Activated CD4-positive, alpha-beta T cell treated with anti-CD3 and anti-CD28 coated beads, Interleukin-2, amount 10 ng/mL, durations not matched to agents 7 days and 5 days (primary cell): ENCODE measurements around the gene HCN3. TPM values are rescaled to one million over a fixed set of nuclear protein-coding genes. Genes with fewer than 3 reads are reported as not detected.
A peak's percentile ranks its signal among the peaks of the same experiment; 100 is the strongest.
"Not testable (repeated sequence)": the region's sequence is repeated elsewhere in the genome, so short reads cannot be mapped to it uniquely, and the experiment has no call there.

Experiments used
- CTCF ChIA-PET: fragments of 350-600 bp; sonication (Branson Sonifier 250); formaldehyde crosslinking; loops from one replicate; lab custom pipeline; 2021; ENCODE audit warnings: antibody characterized with exemption; lab: Charles Lee
- POLR2A ChIA-PET: fragments of 350-600 bp; sonication (Branson Sonifier 250); formaldehyde crosslinking; loops from one replicate; lab custom pipeline; 2021; ENCODE audit warnings: antibody characterized with exemption; lab: Charles Lee
- DNase-seq: peaks from one replicate; pipeline ENCODE4 v3.0.0-alpha.2; 2020
- H3K27ac Mint-ChIP-seq: one replicate; pipeline ENCODE4 v1.8.0; 2021; ENCODE audit warnings: mild to moderate bottlenecking, moderate library complexity, mixed read lengths
- H3K27me3 Mint-ChIP-seq: one replicate; pipeline ENCODE4 v1.8.0; 2021; ENCODE audit warnings: mixed read lengths
- H3K36me3 Mint-ChIP-seq: one replicate; pipeline ENCODE4 v1.8.0; 2021; ENCODE audit warnings: low read depth, mixed read lengths
- H3K4me1 Mint-ChIP-seq: one replicate; pipeline ENCODE4 v1.8.0; 2021; ENCODE audit warnings: mixed read lengths
- H3K4me3 Mint-ChIP-seq: one replicate; pipeline ENCODE4 v1.8.0; 2021; ENCODE audit warnings: mild to moderate bottlenecking, moderate library complexity, mixed read lengths
- H3K9me3 Mint-ChIP-seq: one replicate; pipeline ENCODE4 v1.8.0; 2021; ENCODE audit warnings: mixed read lengths
- total RNA-seq, 2 experiments: library from RNA; stranded (reverse); gene quantifications; one replicate each; pipeline ENCODE4 v1.2.3, GENCODE V29; 2021

Gene HCN3
- total RNA-seq, 2 experiments from 2014 or later: 2.5 to 3.4 TPM

GRCh38 chr1:155245163-155245524 is 32.1 kb upstream of the HCN3 start:
- H3K9me3 Mint-ChIP-seq: no peaks in the 10 kb centered on the region
- CTCF ChIA-PET: interaction anchor here (2.0 to 2.3 kb wide), 2 partner anchors 27 to 78 kb away, joined by 6 to 9 read pairs; partner anchors contain the start of gene CLK2
- H3K4me3 Mint-ChIP-seq: peak overlapping the region; percentile 79
- no peak for DNase-seq
- peaks cover 2% of the 10 kb centered on the region for H3K27me3 Mint-ChIP-seq
- peaks cover 12% of the 10 kb centered on the region for H3K36me3 Mint-ChIP-seq
- POLR2A ChIA-PET: no interaction called here
- H3K4me1 Mint-ChIP-seq: peaks cover 57% of the 10 kb centered on the region
- peak overlapping the region; percentile 94 for H3K27ac Mint-ChIP-seq

- not testable (repeated sequence) for H3K4me3 Mint-ChIP-seq, H3K9me3 Mint-ChIP-seq, DNase-seq, H3K36me3 Mint-ChIP-seq, H3K27me3 Mint-ChIP-seq
- peak overlapping the region; percentile 94 for H3K27ac Mint-ChIP-seq
- peaks cover 52% of the 10 kb centered on the region for H3K4me1 Mint-ChIP-seq
- POLR2A ChIA-PET: interaction anchor here (0.6 kb wide), 2 partner anchors 244 to 507 kb away, joined by 3 read pairs; no protein-coding TSS in a partner anchor
- CTCF ChIA-PET: interaction anchor here (0.6 to 1.1 kb wide), 4 partner anchors 15 to 910 kb away, joined by 3 to 4 read pairs (median 4); no protein-coding TSS in a partner anchor
Observed at GRCh38 chr1:155246796-155247195, 30.5 kb upstream of the HCN3 start.

GRCh38 chr1:155247667-155248553 is 29.4 kb upstream of the HCN3 start:
- CTCF ChIA-PET: interaction anchor here (1.1 to 5.0 kb wide), 4 partner anchors 12 to 75 kb away, joined by 4 to 72 read pairs (median 20); partner anchors contain the start of gene SCAMP3
- H3K9me3 Mint-ChIP-seq: no peaks in the 10 kb centered on the region
- no peak overlapping the region for H3K27ac Mint-ChIP-seq
- H3K4me3 Mint-ChIP-seq: no peak overlapping the region
- DNase-seq: no peak
- H3K4me1 Mint-ChIP-seq: peaks cover 45% of the 10 kb centered on the region
- peaks cover 8% of the 10 kb centered on the region for H3K36me3 Mint-ChIP-seq
- peaks cover 2% of the 10 kb centered on the region for H3K27me3 Mint-ChIP-seq
- POLR2A ChIA-PET: interaction anchor here (0.6 kb wide), 2 partner anchors 243 to 506 kb away, joined by 3 read pairs; no protein-coding TSS in a partner anchor

GRCh38 chr1:155250246-155250632 is 27.0 kb upstream of the HCN3 start:
- H3K27ac Mint-ChIP-seq: peak overlapping the region; percentile 81
- CTCF ChIA-PET: interaction anchor here (0.6 to 5.0 kb wide), 43 partner anchors 10 to 739 kb away, joined by 3 to 72 read pairs (median 5); partner anchors contain the start of genes ARHGEF2, CLK2, FDPS and HCN3

GRCh38 chr1:155250633-155251449 is 26.4 kb upstream of the HCN3 start:
- peak overlapping the region; percentile 64 for H3K4me3 Mint-ChIP-seq
- peak; percentile 97 for DNase-seq
- no peaks in the 10 kb centered on the region for H3K27me3 Mint-ChIP-seq
- peak overlapping the region; percentile 74 for H3K27ac Mint-ChIP-seq
- H3K9me3 Mint-ChIP-seq: no peaks in the 10 kb centered on the region
- ChIA-PET POLR2A (interaction anchor here (0.6 kb wide), 1 partner anchor 14 kb away, joined by 3 read pairs; no protein-coding TSS in a partner anchor), CTCF (interaction anchor here (0.6 to 5.0 kb wide), 63 partner anchors 9 to 738 kb away, joined by 3 to 72 read pairs (median 4); partner anchors contain the start of genes ARHGEF2, CLK2, FDPS and HCN3)
- H3K4me1 Mint-ChIP-seq: peaks cover 44% of the 10 kb centered on the region
- peaks cover 3% of the 10 kb centered on the region for H3K36me3 Mint-ChIP-seq

More at GRCh38 chr1:155250246-155250632, 27.0 kb upstream of the HCN3 start:
- H3K4me1 Mint-ChIP-seq: peaks cover 42% of the 10 kb centered on the region
- no peak for DNase-seq
- POLR2A ChIA-PET: interaction anchor here (0.6 kb wide), 1 partner anchor 15 kb away, joined by 3 read pairs; no protein-coding TSS in a partner anchor
- no peaks in the 10 kb centered on the region for H3K27me3 Mint-ChIP-seq
- peaks cover 3% of the 10 kb centered on the region for H3K36me3 Mint-ChIP-seq
- no peaks in the 10 kb centered on the region for H3K9me3 Mint-ChIP-seq
- peak overlapping the region; percentile 64 for H3K4me3 Mint-ChIP-seq

GRCh38 chr1:155251566-155251965 is 25.7 kb upstream of the HCN3 start:
- H3K36me3 Mint-ChIP-seq: peaks cover under 1% of the 10 kb centered on the region
- CTCF ChIA-PET: interaction anchor here (0.7 to 5.0 kb wide), 35 partner anchors 8 to 738 kb away, joined by 3 to 72 read pairs (median 5); partner anchors contain the start of genes CLK2, FDPS, HCN3 and KRTCAP2

GRCh38 chr1:155253208-155253607 is 24.1 kb upstream of the HCN3 start:
- Mint-ChIP-seq H3K27me3 (no peaks in the 10 kb centered on the region), H3K9me3 (no peaks in the 10 kb centered on the region), H3K4me3 (peak overlapping the region; percentile 78), H3K27ac (no peak overlapping the region), H3K36me3 (peaks cover 9% of the 10 kb centered on the region), H3K4me1 (peaks cover 49% of the 10 kb centered on the region)
- POLR2A ChIA-PET: no interaction called here
- DNase-seq: no peak
- CTCF ChIA-PET: no interaction called here

More at GRCh38 chr1:155251566-155251965, 25.7 kb upstream of the HCN3 start:
- Mint-ChIP-seq H3K27me3 (no peaks in the 10 kb centered on the region), H3K4me1 (peaks cover 43% of the 10 kb centered on the region), H3K27ac (no peak overlapping the region), H3K4me3 (no peak overlapping the region), H3K9me3 (no peaks in the 10 kb centered on the region)
- DNase-seq: no peak
- POLR2A ChIA-PET: no interaction called here

GRCh38 chr1:155253797-155254196 is 23.5 kb upstream of the HCN3 start:
- POLR2A ChIA-PET: no interaction called here
- Mint-ChIP-seq H3K27ac (peak overlapping the region; percentile 73), H3K4me1 (peaks cover 49% of the 10 kb centered on the region)

GRCh38 chr1:155254228-155254713 is 23.0 kb upstream of the HCN3 start:
- H3K4me1 Mint-ChIP-seq: peaks cover 49% of the 10 kb centered on the region
- no peak for DNase-seq
- no peaks in the 10 kb centered on the region for H3K9me3 Mint-ChIP-seq
- POLR2A ChIA-PET: no interaction called here
- H3K27ac Mint-ChIP-seq: peak overlapping the region; percentile 73
- H3K27me3 Mint-ChIP-seq: no peaks in the 10 kb centered on the region
- CTCF ChIA-PET: interaction anchor here (1.1 kb wide), 1 partner anchor 69 kb away, joined by 4 read pairs; no protein-coding TSS in a partner anchor
- peaks cover 15% of the 10 kb centered on the region for H3K36me3 Mint-ChIP-seq
- peak overlapping the region; percentile 78 for H3K4me3 Mint-ChIP-seq

More at GRCh38 chr1:155253797-155254196, 23.5 kb upstream of the HCN3 start:
- Mint-ChIP-seq H3K9me3 (no peaks in the 10 kb centered on the region), H3K4me3 (peak overlapping the region; percentile 78), H3K27me3 (no peaks in the 10 kb centered on the region), H3K36me3 (peaks cover 15% of the 10 kb centered on the region)
- no peak for DNase-seq
- CTCF ChIA-PET: no interaction called here

- Mint-ChIP-seq H3K27me3 (no peaks in the 10 kb centered on the region), H3K36me3 (peaks cover 17% of the 10 kb centered on the region), H3K27ac (no peak overlapping the region), H3K9me3 (no peaks in the 10 kb centered on the region), H3K4me1 (peaks cover 49% of the 10 kb centered on the region), H3K4me3 (peak overlapping the region; percentile 78)
- ChIA-PET CTCF (interaction anchor here (0.6 to 2.2 kb wide), 3 partner anchors 48 to 595 kb away, joined by 3 to 5 read pairs (median 4); partner anchors contain the start of gene THBS3), POLR2A (no interaction called here)
- DNase-seq: no peak
Observed at GRCh38 chr1:155254714-155255242, 22.5 kb upstream of the HCN3 start.

- Mint-ChIP-seq H3K36me3 (peaks cover 23% of the 10 kb centered on the region), H3K4me3 (peak within 1 kb of the TSS; percentile 78), H3K27ac (peak within 1 kb of the TSS; percentile 80), H3K4me1 (peaks cover 51% of the 10 kb centered on the region), H3K9me3 (no peaks in the 10 kb centered on the region), H3K27me3 (no peaks in the 10 kb centered on the region)
- peak; percentile 80 for DNase-seq
- ChIA-PET CTCF (interaction anchor here (0.6 to 2.2 kb wide), 3 partner anchors 48 to 594 kb away, joined by 3 to 5 read pairs (median 4); partner anchors contain the start of gene THBS3), POLR2A (no interaction called here)
Observed at GRCh38 chr1:155255243-155256007, 21.8 kb upstream of the HCN3 start, which contains the start of gene ENTREP3. ENTREP3 (minus strand) TSS chr1:155255483; CDS start chr1:155254877, 606 bp downstream.
